GM19468 (cell line): ENCODE data around the gene MRGPRD.
"Not testable (repeated sequence)": the region's sequence is repeated elsewhere in the genome, so short reads cannot be mapped to it uniquely, and the experiment has no call there.

Source experiments
- ATAC-seq: cut with Tn5 transposase; IDR thresholded peaks from one replicate; pipeline ENCODE4 v1.9.1; 2021; ENCODE audit warnings: mild to moderate bottlenecking, moderate library complexity, moderate number of reproducible peaks; ENCODE audit not compliant: unreplicated experiment; ENCODE audit errors: extremely low read depth

The MRGPRD gene

GRCh38 chr11:68974421-68975194 lies 6.2 kb downstream of the MRGPRD start:
- ATAC-seq = no peak

GRCh38 chr11:68973706-68974105 lies 7.1 kb downstream of the MRGPRD start:
- not testable (repeated sequence) for ATAC-seq

- ATAC-seq = no peak
Observed at GRCh38 chr11:68973219-68973618, 7.6 kb downstream of the MRGPRD start.

- ATAC-seq = no peak
Observed at GRCh38 chr11:68970921-68971636, 9.7 kb downstream of the MRGPRD start.

GRCh38 chr11:68969386-68969785 lies 11.4 kb downstream of the MRGPRD start:
- ATAC-seq = no peak

- ATAC-seq = no peak
Observed at GRCh38 chr11:68968306-68969250, 12.2 kb downstream of the MRGPRD start.

GRCh38 chr11:68966894-68967780 lies 13.6 kb downstream of the MRGPRD start:
- no peak for ATAC-seq

GRCh38 chr11:68965901-68966853 lies 14.6 kb downstream of the MRGPRD start:
- no peak for ATAC-seq

GRCh38 chr11:68963779-68964178 lies 17.0 kb downstream of the MRGPRD start:
- no peak for ATAC-seq

- ATAC-seq = no peak
Observed at GRCh38 chr11:68962527-68963250, 18.1 kb downstream of the MRGPRD start.

GRCh38 chr11:68961245-68961644 lies 19.5 kb downstream of the MRGPRD start:
- no peak for ATAC-seq

- no peak for ATAC-seq
Observed at GRCh38 chr11:68960294-68961071, 20.3 kb downstream of the MRGPRD start.

- no peak for ATAC-seq
Observed at GRCh38 chr11:68959465-68960293, 21.1 kb downstream of the MRGPRD start.

- no peak for ATAC-seq
Observed at GRCh38 chr11:68958211-68958610, 22.6 kb downstream of the MRGPRD start.

GRCh38 chr11:68956547-68957254 lies 24.1 kb downstream of the MRGPRD start:
- ATAC-seq = no peak

- ATAC-seq = no peak
Observed at GRCh38 chr11:68956142-68956541, 24.6 kb downstream of the MRGPRD start.
